Transverse colon (tissue), 4 donors: ENCODE results near the gene TRIM15. TPM values are rescaled to one million over a fixed set of nuclear protein-coding genes. Genes with fewer than 3 reads are reported as not detected.
"Not testable (repeated sequence)": the region's sequence is repeated elsewhere in the genome, so short reads cannot be mapped to it uniquely, and the experiment has no call there.

Experiments used
- DNase-seq: peaks from one replicate; pipeline ENCODE4 v3.0.0-alpha.2; 2019
- H3K27ac ChIP-seq, 4 donors: fragments of 200-600 bp; sonication (generic); 2 replicates each; pipeline ENCODE4 v1.5.1; 2016 to 2018; ENCODE audit warnings: inconsistent platforms in 4 of 4
- H3K27me3 ChIP-seq: fragments of 200-600 bp; sonication (generic); 2 replicates; pipeline ENCODE4 v1.5.1; 2017; ENCODE audit warnings: inconsistent platforms
- H3K36me3 ChIP-seq, 4 donors: fragments of 200-600 bp; sonication (generic); 2 replicates each; pipeline ENCODE4 v1.5.1; 2017 to 2019; ENCODE audit warnings: inconsistent platforms in 4 of 4
- H3K4me1 ChIP-seq, 4 donors: fragments of 200-600 bp; sonication (generic); 2 replicates each; pipeline ENCODE4 v1.5.1; 2017 to 2020; ENCODE audit warnings: inconsistent platforms in 4 of 4
- H3K4me3 ChIP-seq, 4 donors: fragments of 200-600 bp; sonication (generic); 1 replicate in 1 of 4; 2 replicates in 3 of 4; pipeline versions ENCODE4 v1.5.1 to v1.6.1; 2017 to 2019; ENCODE audit warnings: inconsistent platforms in 4 of 4
- H3K9me3 ChIP-seq, 2 donors: fragments of 200-600 bp; sonication (generic); 2 replicates each; pipeline ENCODE4 v1.5.1; 2017 to 2019; ENCODE audit warnings: inconsistent platforms in 2 of 2
- CTCF ChIP-seq, 5 experiments: fragments of 200-600 bp in 3 of 5; fragments of 450-650 bp in 2 of 5; sonication (generic) in 3 of 5; IDR thresholded peaks; 1 replicate in 2 of 5; 2 replicates in 3 of 5; pipeline ENCODE4 v1.5.1; 2016 to 2017; ENCODE audit warnings: antibody characterized with exemption in 5 of 5, inconsistent platforms in 3 of 5, mild to moderate bottlenecking in 2 of 5, moderate library complexity in 1 of 5
- EP300 ChIP-seq: sonication (generic); formaldehyde crosslinking; IDR thresholded peaks from one replicate; pipeline ENCODE4 v1.6.1; 2017; ENCODE audit warnings: antibody characterized with exemption, low read depth
- POLR2A ChIP-seq: fragments of 450-650 bp; IDR thresholded peaks from one replicate; pipeline ENCODE4 v1.6.1; 2016; ENCODE audit warnings: antibody characterized with exemption, mild to moderate bottlenecking, moderate library complexity
- POLR2AphosphoS5 ChIP-seq, 3 donors: sonication (generic); formaldehyde crosslinking; IDR thresholded peaks; one replicate each; pipeline ENCODE4 v1.6.1; 2016; ENCODE audit warnings: antibody characterized with exemption in 3 of 3
- WGBS, 2 donors: methylation state at CpG; one replicate each; pipeline ENCODE4 v1.1.5; 2018; ENCODE audit warnings: low coverage in 1 of 2; 5-methylcytosine and 5-hydroxymethylcytosine counted together
- in situ Hi-C, 4 donors: fragments of 200-750 bp; cut with MboI; loops; one replicate each; pipeline versions ENCODE4 v1.15.0 to v1.15.1; 2017; ENCODE audit warnings: low sequenced_read_pairs in 3 of 4, low pct_ligation_motif_present in 1 of 4, low pct_unique_long_range_greater_than_20kb in 1 of 4
- intact Hi-C: fragments of 100-400 bp; cut with DNase I; formaldehyde crosslinking; loops from one replicate; pipeline ENCODE4 v1.15.1; 2023; ENCODE audit warnings: low total_unique reads
- small RNA-seq, 4 donors: library from RNA; depleted of rRNA; stranded (forward); fragments of <200 nt; gene quantifications; one replicate each; pipeline ENCODE3, GENCODE V24; 2016
- total RNA-seq, 4 donors: library from RNA; depleted of rRNA; stranded (reverse); fragments of >200 nt; gene quantifications; one replicate each; pipeline ENCODE4 v1.1.0, GENCODE V29; 2016

TRIM15 gene
- total RNA-seq, 4 donors from 2014 or later: 5.8 to 90.7 (median 51.8) TPM

GRCh38 chr6:30216096-30216495, 52.8 kb downstream of the TRIM15 start:
- Histone ChIP-seq H3K27me3 (no peaks in the 10 kb centered on the region), H3K4me3 (no peak overlapping the region), H3K36me3 (no peaks in the 10 kb centered on the region), H3K27ac (no peak overlapping the region), H3K9me3 (no peaks in the 10 kb centered on the region), H3K4me1 (peaks cover 13 to 23% (median 19%) of the 10 kb centered on the region in 4 donors)
- in situ Hi-C loops (no loop called here), intact Hi-C loops (no loop called here)
- no peak for DNase-seq
- TF ChIP-seq POLR2A (no peak), CTCF (IDR thresholded peaks at IDR 0.05) (no peak), POLR2AphosphoS5 (IDR thresholded peaks at IDR 0.05) (no peak), EP300 (no peak)
- WGBS, 2 donors: 72 to 80% methylated on average over 2 to 3 of the region's 3 CpGs

GRCh38 chr6:30219244-30219643, 55.9 kb downstream of the TRIM15 start:
- H3K4me3 ChIP-seq: no peak overlapping the region
- no peaks in the 10 kb centered on the region for H3K36me3 ChIP-seq
- in situ Hi-C loops: no loop called here
- DNase-seq: peak; percentile 64
- WGBS, 2 donors: 0% methylated on average over 1 of the region's 1 CpG; no CpG with 5 or more reads in 1 of the 2 donors
- no peaks in the 10 kb centered on the region for H3K27me3 ChIP-seq
- intact Hi-C loops: no loop called here
- H3K27ac ChIP-seq: no peak overlapping the region
- H3K9me3 ChIP-seq: peaks cover 7% of the 10 kb centered on the region in 2 donors
- peak; percentile 71 to 84 (median 82) for TF ChIP-seq CTCF (IDR thresholded peaks at IDR 0.05)
- no peak for TF ChIP-seq POLR2AphosphoS5 (IDR thresholded peaks at IDR 0.05)
- H3K4me1 ChIP-seq: peaks cover 3 to 8% (median 4%) of the 10 kb centered on the region in 4 donors

- H3K27ac ChIP-seq, H3K4me3 ChIP-seq, H3K4me1 ChIP-seq, H3K36me3 ChIP-seq, H3K9me3 ChIP-seq, in situ Hi-C loops, intact Hi-C loops, DNase-seq, H3K27me3 ChIP-seq: not testable (repeated sequence)
- 70 to 84% methylated on average over 4 to 6 of the region's 6 CpGs for WGBS, 2 donors
These were observed 58.0 kb downstream of the TRIM15 start for GRCh38 chr6:30221395-30221794.

- in situ Hi-C loops, H3K36me3 ChIP-seq, intact Hi-C loops: not testable (repeated sequence)
These were observed 58.6 kb downstream of the TRIM15 start for GRCh38 chr6:30221956-30222355.

More at GRCh38 chr6:30221956-30222355, 58.6 kb downstream of the TRIM15 start:
- not testable (repeated sequence) for H3K27me3 ChIP-seq, H3K9me3 ChIP-seq, DNase-seq, H3K4me3 ChIP-seq, H3K4me1 ChIP-seq, H3K27ac ChIP-seq
- WGBS, 2 donors: 98% methylated on average over 23 of the region's 23 CpGs; no CpG with 5 or more reads in 1 of the 2 donors

Small RNA genes lying within 50 kb of the gene (small RNA-seq; reads per million reads assigned to genes)
- 0 reads per million in 4 donors for gene RF00554

Other genes starting within 250 kb of the TRIM15 start
- gene HLA-A, start 221.0 kb upstream of the TRIM15 start, total RNA-seq: 1,000 to 10,000 TPM in 3 of 4 donors, 100 to 1,000 TPM in 1; 733 to 1,932 (median 1,470) TPM
- 10 to 100 TPM in 3 of 4 donors, not detected in 1; 12.3 to 36.2 (median 21.6) TPM for gene POLR1H, start 102.3 kb upstream of the TRIM15 start, total RNA-seq
- gene PPP1R11, start 96.3 kb upstream of the TRIM15 start, total RNA-seq: 100 to 1,000 TPM in 1 of 4 donors, 10 to 100 TPM in 3; 55.3 to 276 (median 79.1) TPM
- gene RNF39, start 87.8 kb upstream of the TRIM15 start, total RNA-seq: under 1 TPM in 2 of 4 donors, not detected in 2; 0.27 to 0.95 TPM
- 100 to 1,000 TPM in 2 of 4 donors, 10 to 100 TPM in 1, 1 to 10 TPM in 1; 3.4 to 221 (median 151) TPM for gene TRIM31, start 50.5 kb upstream of the TRIM15 start, total RNA-seq
- gene TRIM40, start 27.4 kb upstream of the TRIM15 start, total RNA-seq: 10 to 100 TPM in 2 of 4 donors, 1 to 10 TPM in 1, under 1 TPM in 1; 0.40 to 14.8 (median 7.0) TPM
- gene TRIM10, start 2.3 kb upstream of the TRIM15 start, total RNA-seq: 10 to 100 TPM in 1 of 4 donors, 1 to 10 TPM in 2, under 1 TPM in 1; 0.20 to 19.8 (median 3.7) TPM
- 10 to 100 TPM; 19.5 to 92.0 (median 53.2) TPM for gene TRIM26, start 49.9 kb downstream of the TRIM15 start, total RNA-seq
- 10 to 100 TPM in 2 of 4 donors, 1 to 10 TPM in 2; 7.6 to 19.1 (median 10.8) TPM for gene TRIM39, start 163.4 kb downstream of the TRIM15 start, total RNA-seq
- gene RPP21, start 181.6 kb downstream of the TRIM15 start, total RNA-seq: 100 to 1,000 TPM in 1 of 4 donors, 10 to 100 TPM in 3; 61.9 to 246 (median 87.5) TPM